ENCODE data around the gene FOXP1.
A peak's percentile ranks its signal among the peaks of the same experiment; 100 is the strongest.

Gene FOXP1

GRCh38 chr3:71310980-71311660 is 272.4 kb downstream of the FOXP1 start:
- no peak for DNase-seq (ENCODE audit: low read depth in 2 of 2, low spot score in 1 of 2)

GRCh38 chr3:71310359-71310979 is 273.1 kb downstream of the FOXP1 start:
- DNase-seq (ENCODE audit: low read depth in 2 of 2, low spot score in 1 of 2): no peak

- DNase-seq (ENCODE audit: low read depth in 2 of 2, low spot score in 1 of 2): no peak
Observed at GRCh38 chr3:71309886-71310285, 273.6 kb downstream of the FOXP1 start.

- peak in 1 of 2 donors; percentile 23 for DNase-seq (ENCODE audit: low read depth in 2 of 2, low spot score in 1 of 2)
Observed at GRCh38 chr3:71309342-71309741, 274.2 kb downstream of the FOXP1 start.

- DNase-seq (ENCODE audit: low read depth in 2 of 2, low spot score in 1 of 2): no peak
Observed at GRCh38 chr3:71308836-71309235, 274.7 kb downstream of the FOXP1 start.

- DNase-seq (ENCODE audit: low read depth in 2 of 2, low spot score in 1 of 2): no peak
Observed at GRCh38 chr3:71307991-71308697, 275.4 kb downstream of the FOXP1 start.

- no peak for DNase-seq (ENCODE audit: low read depth in 2 of 2, low spot score in 1 of 2)
Observed at GRCh38 chr3:71305231-71306206, 278.0 kb downstream of the FOXP1 start.

- DNase-seq (ENCODE audit: low read depth in 2 of 2, low spot score in 1 of 2): no peak
Observed at GRCh38 chr3:71304684-71305083, 278.8 kb downstream of the FOXP1 start.

GRCh38 chr3:71304247-71304646 is 279.3 kb downstream of the FOXP1 start:
- no peak for DNase-seq (ENCODE audit: low read depth in 2 of 2, low spot score in 1 of 2)

GRCh38 chr3:71303627-71304200 is 279.8 kb downstream of the FOXP1 start:
- DNase-seq (ENCODE audit: low read depth in 2 of 2, low spot score in 1 of 2): no peak

- no peak for DNase-seq (ENCODE audit: low read depth in 2 of 2, low spot score in 1 of 2)
Observed at GRCh38 chr3:71302604-71303003, 280.9 kb downstream of the FOXP1 start.

GRCh38 chr3:71300951-71301393 is 282.6 kb downstream of the FOXP1 start:
- DNase-seq (ENCODE audit: low read depth in 2 of 2, low spot score in 1 of 2): no peak

GRCh38 chr3:71299160-71299559 is 284.4 kb downstream of the FOXP1 start:
- no peak for DNase-seq (ENCODE audit: low read depth in 2 of 2, low spot score in 1 of 2)

GRCh38 chr3:71294919-71295318 is 288.6 kb downstream of the FOXP1 start:
- no peak for DNase-seq (ENCODE audit: low read depth in 2 of 2, low spot score in 1 of 2)

- DNase-seq (ENCODE audit: low read depth in 2 of 2, low spot score in 1 of 2): no peak
Observed at GRCh38 chr3:71290301-71290700, 293.2 kb downstream of the FOXP1 start.

GRCh38 chr3:71288269-71288930 is 295.1 kb downstream of the FOXP1 start:
- no peak for DNase-seq (ENCODE audit: low read depth in 2 of 2, low spot score in 1 of 2)

GRCh38 chr3:71285086-71285485 is 298.4 kb downstream of the FOXP1 start:
- DNase-seq (ENCODE audit: low read depth in 2 of 2, low spot score in 1 of 2): no peak

GRCh38 chr3:71282976-71283375 is 300.6 kb downstream of the FOXP1 start:
- DNase-seq (ENCODE audit: low read depth in 2 of 2, low spot score in 1 of 2): no peak

GRCh38 chr3:71281280-71281679 is 302.2 kb downstream of the FOXP1 start:
- DNase-seq (ENCODE audit: low read depth in 2 of 2, low spot score in 1 of 2): no peak

- no peak for DNase-seq (ENCODE audit: low read depth in 2 of 2, low spot score in 1 of 2)
Observed at GRCh38 chr3:71277341-71277740, 306.2 kb downstream of the FOXP1 start.

Data from stimulated activated CD8-positive, alpha-beta memory T cell treated with anti-CD3 and anti-CD28 coated beads, Interleukin-4, amount 100 ng/mL, for 4 hours (primary cell).